HG03280 (cell line): ENCODE measurements around the gene DNM3.

Experiments used
- ATAC-seq: cut with Tn5 transposase; IDR thresholded peaks from one replicate; pipeline ENCODE4 v1.9.1; 2021; ENCODE audit warnings: mild to moderate bottlenecking, moderate library complexity; ENCODE audit not compliant: unreplicated experiment

DNM3 gene

DNA sequence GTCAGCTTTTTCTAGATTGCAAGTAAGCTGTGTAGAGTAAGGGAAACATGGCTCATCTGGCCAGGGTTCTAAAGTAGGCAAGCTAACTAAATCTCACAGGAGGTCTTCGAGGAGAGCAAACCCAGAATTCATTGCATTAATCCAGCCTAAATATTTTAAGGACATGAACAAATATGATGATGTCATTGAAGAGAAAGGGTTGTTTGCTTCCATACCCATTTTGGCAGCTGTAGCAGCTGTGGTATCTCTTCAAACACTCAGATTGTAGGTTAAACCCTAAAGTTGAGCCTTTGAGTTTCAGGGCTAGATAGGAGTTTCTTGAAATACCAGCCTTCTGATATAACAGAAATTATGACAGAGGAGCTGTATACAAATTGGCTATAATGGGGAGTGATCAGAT is 378.7 kb downstream of the DNM3 start:
- ATAC-seq, result no peak

DNA sequence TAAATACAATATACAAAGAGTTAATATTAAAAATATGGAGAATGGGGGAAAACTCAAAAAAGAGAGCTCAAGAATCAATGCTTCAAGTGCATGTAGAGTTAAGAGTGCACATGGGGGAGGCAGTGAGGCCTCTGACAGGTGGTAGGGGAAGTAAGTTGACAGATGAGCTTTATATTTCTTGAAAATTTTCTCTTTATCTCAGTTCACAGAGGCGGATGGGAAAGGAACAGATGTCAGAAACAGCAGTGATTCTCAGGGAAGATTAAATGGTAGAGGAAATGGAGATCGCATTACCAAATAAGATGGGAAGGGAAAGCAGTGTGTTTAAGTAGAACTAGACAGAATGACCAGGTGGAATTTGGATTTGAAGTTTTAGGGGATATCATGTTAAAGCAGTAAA is 379.1 kb downstream of the DNM3 start:
- ATAC-seq, result no peak

DNA sequence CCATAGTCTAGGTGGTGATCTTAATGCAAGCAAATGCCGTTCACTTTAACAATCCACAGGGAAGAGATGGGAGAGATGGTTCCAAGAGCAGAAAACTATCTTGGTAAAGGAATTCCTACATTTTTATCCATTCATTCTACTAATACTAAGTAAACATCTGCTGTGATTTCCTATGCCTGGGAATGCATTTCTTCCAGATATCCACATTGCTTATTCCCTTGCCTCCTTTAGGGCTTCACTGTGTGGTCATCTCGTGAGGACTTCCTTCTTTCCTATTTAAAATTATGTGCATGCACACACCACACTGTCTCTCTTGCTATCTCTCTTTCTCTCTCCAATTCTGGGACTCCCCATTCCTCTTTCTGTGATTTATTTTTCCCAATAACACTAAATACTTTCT is 380.1 kb downstream of the DNM3 start:
- no peak for ATAC-seq

DNA sequence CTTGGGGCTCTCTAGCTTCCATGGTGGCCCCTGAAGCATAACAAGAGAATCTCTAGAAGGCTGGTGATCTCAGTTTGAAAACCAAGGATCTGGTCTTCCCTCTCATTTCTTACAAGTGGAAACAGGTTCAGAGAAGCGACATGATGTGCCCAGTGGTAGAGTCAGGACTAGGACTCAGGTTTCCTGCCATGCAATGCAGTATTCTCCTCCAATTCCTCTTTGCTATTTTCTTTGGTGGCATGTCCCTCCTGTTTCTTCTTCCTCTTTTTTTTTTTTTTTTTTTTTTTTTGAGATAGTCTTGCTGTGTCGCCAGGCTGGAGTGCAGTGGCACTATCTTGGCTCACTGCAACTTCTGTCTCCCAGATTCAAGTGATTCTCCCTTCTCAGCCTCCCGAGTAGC is 383.6 kb downstream of the DNM3 start:
- ATAC-seq, result no peak

DNA sequence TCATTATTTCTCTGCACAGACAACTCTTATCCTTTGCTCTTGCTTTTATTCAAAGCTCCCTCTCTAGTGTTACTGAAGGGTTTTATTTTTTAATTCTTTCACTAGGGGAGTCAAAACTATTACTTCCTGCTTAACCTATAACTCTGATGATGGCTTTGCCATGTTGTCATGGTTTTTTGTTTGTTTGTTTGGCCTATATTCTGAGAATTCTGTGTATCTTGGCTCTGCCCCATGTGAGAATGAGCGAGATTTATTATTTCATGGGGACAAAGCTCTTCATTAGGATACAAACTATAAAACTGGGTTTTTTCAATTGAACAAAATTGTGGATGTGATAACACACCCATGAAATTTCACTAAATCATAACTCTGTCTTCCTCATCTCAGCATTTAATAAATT is 388.6 kb downstream of the DNM3 start:
- ATAC-seq, result no peak

DNA sequence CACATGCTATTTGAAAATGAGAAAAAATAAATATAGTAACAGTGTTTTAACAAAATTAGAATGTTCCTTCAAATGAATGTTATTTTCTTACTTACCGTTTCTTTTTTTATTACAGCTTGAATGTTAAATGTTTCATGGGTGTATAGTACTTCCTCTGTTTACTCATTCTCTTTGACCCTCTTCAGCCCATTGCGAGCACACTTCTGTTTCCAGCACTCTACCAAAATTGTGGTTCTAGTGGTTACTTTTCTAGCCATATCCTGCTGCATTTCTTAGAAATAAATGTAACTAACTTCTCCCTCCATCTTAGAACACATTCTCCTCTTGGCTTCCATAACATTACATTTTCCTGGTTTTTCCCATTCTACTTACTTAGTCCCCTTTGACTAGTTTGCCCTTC is 389.2 kb downstream of the DNM3 start:
- no peak for ATAC-seq

DNA sequence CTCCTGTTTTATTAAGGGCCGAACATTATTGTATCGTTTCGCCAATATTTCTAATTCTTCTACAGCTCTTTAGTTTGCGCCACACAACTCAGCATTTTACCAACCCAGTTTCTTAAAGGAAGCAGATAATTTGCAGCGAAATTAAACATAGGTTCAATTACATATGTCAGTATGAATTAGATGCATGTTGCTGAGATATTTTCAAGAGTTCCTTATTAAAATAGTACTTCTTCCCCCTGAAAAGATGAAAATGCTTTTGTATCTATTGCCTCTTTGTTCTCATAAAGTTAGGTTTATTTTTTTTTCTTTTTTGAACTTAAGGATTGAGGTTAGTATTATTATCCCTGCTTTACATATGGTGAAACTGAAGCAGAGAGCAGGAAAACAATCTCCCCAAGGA is 395.7 kb downstream of the DNM3 start:
- ATAC-seq, result no peak

DNA sequence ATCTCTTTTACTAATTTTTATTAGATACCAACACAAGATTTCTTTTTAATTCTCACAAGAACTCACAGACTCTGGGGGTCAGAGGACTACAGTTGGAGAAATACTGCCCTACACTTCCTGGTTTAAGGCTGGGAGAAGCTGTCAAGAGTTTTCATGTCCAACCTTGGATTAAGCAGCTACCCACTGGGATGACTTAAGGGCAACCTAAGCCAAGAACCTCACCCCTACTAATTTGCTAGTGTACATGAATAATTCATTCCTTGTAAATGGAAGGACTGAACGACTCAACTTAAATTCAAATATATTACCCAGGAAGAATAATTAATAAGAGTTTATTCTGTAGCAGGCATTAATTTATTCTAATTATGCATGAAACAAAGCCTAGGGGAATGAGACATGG is 396.9 kb downstream of the DNM3 start:
- ATAC-seq, result no peak

DNA sequence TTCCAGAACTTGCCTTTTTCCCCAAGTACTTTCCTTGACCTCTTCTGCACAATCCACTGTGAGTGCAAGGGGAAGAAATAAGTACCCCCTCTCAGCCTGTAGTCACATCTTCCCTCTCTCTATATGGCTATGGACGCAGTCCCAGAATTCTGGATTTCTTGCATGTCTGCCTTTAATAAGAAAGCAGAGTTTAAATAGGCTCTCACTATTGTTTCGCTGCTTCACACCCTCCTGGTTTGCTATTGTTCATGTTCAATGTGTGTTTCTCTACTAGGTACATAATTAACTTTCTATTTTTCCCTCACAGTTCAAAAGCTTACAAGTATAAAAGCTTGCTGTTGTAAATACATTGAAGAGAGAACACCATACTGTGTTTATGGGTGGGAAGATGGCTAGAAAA is 397.7 kb downstream of the DNM3 start:
- no peak for ATAC-seq

DNA sequence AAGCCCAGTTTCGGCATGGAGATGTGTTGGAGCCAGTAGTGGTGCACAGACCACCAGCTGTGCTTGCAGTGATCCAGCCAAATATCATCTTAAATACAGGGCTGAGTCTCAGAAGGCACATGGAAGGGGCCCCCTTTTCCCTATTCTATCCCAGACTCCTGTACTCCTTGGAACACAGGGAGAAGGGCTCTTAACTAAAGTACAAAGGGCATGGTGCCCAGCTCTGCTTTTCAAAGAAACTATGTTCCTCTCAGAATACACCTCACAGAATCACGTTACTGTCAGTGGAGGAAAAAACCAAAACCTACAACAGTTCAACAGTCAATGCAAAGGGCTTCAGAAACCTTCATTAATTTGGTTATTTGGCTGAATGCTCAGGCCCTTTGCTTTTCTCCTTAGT is 398.6 kb downstream of the DNM3 start:
- no peak for ATAC-seq

DNA sequence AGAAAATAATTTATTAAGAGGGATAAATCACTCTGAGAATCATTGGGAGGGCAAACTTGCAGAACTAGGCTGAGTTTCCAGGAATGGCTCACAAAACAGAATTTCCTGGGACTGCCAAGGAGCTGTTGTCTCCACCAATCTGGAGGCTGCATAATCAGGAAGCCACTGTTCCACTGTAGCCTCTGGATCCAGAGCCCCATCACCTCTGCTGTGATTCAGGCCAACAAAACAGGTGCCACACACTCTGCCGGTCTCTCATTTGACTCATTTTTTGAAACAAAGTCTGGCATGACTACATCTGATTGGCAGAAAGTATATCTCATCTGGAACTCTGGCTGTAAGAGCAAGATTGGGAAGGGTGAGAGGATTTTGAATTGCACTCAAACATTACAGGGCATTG is 400.2 kb downstream of the DNM3 start:
- ATAC-seq, result no peak

DNA sequence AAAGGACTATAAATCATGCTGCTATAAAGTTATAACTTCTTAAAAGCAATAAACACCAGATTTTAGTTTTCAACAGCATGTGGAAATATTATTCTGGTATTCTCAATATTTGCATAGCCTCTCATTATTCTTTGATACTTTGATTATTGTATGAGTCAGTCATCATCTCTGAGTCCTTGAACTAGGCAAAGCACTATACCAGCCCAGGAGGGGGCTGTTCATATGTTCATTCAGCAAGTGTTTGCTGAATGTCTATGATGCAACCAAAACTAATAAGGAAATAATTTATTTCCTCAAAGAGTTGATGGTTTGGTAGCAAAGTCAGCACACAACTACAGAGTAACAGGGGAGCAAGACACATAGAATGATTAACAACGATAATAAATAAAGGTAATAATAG is 403.6 kb downstream of the DNM3 start:
- no peak for ATAC-seq

DNA sequence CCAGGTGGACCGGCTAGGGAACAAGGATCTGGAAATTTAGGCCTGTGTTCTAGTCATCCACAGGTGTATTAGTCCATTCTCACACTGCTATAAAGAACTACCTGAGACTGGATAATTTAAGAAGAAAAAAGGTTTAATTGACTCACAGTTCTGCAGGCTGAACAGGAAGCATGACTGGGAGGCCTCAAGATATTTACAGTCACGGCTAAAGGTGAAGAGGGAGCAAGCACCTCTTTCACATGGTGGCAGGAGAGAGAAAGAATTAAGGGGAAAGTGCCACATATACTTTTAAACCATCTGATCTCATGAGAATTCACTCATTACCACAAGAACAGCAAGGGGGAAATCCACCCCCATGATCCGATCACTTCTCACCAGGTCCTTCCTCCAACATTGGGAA is 404.5 kb downstream of the DNM3 start:
- ATAC-seq, result no peak

DNA sequence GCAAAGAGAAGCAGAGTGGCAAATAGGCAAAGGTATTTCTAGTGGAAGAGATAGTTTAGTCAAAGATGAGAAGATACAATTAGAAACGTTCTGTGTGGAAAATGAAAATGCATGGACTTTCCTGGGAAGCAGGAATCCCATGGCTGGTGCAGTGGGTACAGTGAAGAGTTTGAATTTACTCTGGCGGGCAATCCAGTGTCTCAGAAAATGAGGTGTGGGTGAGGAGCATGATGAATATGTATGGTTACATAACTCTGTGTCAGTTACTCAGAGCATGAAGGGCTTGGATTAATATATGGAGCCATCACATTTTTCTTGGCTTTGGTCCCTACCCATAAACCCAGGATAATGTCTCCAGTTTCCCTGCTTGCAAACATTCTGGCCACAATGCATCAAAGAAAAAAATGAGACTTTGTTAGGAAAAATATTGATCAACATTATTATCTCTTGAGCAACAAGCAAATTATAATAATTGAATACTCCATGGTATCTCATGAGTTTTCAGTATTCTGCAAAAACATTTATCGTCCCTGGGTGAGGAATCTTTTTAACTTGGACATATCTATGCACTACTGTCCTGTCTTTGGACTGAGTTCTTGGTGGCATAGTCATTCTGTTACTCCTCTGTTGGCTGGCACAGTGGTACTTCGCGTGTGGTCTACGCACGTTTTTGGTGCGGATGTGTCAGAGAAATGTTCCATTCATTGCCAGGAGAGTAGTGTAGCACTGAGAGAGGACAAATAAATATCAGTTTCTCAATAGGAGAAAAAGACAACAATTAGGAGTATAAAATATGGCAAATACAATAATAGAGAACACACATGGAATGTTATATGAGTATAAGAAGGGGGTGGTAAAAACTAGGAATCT is 405.5 kb downstream of the DNM3 start:
- no peak for ATAC-seq

DNA sequence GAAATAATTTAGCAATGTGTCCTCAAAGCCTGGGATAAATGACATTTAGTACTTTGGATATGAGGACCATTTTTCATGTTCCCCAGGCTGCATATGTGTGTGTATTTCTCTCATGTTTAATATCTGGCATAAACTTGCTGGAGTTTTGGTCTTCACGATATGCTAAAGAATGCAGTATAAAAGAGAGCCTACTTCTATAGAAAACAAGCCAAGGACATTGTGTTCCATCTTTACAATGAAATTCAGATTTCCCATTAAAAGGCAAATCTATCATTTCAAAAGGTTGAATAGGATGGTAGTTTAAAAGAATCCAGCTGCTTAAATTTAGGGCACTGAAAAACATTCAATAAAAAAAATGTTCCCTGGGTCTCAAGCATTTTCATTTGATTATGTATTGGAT is 410.2 kb downstream of the DNM3 start:
- ATAC-seq, result no peak

DNA sequence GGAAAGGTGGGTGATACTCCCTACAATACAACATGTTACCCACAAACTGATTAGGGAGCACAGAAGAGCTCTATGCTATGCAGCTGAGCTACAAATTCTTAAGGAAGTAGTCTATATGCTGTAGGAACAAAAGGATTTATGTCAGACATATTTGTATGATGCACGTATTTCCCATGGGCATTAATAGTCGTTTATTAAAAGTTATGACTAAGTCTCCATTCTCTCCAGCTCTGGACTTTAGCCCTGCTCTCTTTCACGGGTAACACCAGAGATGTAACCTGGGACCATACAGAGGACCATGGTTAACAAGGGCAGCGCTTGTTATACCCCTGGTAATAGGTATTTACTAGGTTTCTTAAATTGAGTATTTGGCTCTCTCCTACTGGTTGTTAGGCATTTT is 411.0 kb downstream of the DNM3 start:
- no peak for ATAC-seq

DNA sequence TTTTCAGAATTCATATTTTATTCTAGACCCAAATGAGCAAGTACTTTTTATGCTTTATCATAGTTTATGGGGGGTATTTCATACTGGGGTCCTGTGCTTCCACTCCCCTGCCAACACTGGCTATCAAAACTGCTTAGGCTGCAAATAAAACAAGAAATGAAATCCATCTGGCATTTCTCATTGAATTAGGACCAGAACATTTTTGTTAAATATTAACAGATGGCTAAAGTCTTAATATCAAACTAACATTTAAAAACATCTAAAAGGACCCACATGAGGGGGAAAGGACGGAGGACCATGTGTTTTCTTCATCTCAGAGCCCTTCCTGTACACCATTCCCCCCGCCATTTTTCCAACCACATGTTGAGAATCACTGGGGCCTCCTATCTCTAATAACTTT is 411.7 kb downstream of the DNM3 start:
- ATAC-seq, result no peak

DNA sequence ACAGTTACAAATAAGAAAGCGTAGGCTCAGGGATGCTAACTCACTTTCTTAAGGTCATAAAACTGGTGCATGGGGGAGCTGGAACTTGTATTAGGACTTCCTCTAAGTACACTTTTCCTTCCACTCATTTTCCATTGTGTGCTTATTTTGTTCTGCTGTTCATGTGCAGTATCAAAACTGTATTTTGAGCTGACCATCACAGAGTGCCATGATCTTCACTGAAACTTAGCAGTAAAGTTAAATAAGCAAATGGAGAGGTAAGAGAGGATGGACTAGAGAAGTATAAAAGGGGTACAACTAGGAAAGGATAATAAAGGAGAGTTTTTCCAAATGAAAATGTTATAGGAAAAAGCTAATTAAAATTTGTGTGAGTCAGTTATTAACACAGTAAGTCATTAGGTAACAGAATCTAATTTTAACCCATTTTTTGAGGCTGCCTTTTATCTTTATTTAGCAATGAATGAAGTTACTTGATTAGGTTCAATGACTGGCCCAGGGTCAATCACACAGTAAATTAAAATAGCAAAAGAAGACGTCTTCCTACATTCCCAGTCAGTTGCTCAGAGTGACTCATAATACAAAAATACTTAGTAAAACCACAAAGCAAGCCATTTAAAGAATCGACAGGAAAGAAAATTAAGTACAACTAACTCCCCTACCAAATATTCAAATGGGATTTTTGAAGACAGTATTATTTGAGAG is 413.4 kb downstream of the DNM3 start:
- ATAC-seq, result no peak

DNA sequence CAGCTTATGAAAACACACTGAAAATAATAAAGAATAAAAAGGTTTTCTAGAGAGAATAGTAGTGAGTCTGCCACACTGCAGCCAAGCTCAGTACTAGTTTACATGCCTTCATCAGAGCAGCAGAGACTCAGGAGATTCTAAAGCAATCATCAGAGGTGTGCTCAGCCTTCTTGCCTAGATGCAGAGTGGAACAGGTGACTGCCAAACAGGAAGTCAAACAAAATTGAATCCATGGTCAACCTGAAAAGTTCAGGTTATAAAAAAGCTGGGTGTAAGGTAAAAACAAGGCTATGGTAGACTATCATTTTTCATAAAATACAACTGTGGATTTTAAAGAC is 413.9 kb downstream of the DNM3 start:
- ATAC-seq, result no peak

DNA sequence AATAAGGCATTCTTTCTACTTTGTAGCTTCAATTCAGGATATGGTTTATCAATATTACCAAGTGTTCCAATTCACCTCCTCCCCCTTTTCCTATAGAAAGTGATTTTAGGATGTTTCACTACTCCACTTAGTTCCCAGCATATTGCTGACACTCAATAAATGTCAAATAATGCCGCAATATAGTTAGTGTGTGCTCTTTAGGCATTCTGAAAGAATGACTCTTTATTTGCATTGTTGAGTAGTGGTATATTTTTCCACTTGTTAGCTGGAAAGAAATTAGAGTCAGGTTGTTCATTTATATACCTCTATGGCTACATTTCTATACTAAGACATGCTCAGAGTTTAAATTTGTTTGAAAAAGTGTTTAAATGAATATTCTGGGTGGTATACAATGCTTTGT is 424.6 kb downstream of the DNM3 start:
- ATAC-seq, result no peak

DNA sequence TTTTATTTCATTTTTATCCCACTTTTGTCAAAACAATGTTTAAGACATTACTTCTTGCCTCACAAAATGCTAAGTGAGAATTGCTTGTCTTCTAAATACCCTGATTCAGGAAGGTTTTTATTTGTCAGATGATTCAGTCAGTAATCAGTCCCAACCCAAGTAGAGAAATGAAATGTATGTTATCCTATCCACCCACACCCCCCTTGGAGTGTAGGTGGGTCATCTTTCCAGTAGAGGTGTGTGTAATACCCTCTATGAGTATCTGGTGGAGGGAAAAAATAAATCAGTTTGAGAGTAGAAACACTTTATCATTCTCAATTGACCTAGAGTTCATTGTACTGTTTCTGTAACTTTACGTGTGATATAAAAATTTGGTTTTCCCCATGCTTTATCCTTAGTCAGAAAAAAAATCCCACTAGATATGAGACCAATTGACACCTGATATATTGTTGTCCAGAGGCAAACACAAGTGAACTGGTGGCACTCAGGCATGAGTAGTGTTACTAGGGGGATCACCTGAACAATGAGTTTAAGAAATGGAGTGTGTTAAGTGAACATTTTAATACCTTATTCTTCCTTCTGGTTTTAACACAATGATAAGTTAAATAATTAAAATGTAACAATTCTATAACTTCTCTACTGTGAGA is 425.4 kb downstream of the DNM3 start:
- no peak for ATAC-seq

DNA sequence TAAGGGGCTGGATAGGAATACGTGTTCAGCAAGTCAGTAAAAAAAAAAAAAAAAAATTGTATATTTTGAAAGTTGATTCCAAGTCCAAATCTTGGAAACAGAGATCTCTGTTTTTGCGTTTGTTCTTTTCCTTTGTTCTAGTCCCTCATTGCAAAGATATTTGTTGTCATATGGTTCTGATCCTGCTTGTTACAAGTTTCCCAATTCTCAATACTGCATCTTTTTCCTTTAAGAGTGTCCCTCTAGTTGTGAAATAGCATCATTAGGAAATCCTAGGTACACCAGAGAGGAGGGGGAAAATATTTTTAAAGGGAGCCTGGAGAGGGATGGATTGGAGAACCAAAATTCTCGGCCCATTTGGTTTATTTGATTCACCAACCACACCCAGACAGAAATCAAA is 426.9 kb downstream of the DNM3 start:
- no peak for ATAC-seq
